ENCODE results near the gene ARHGAP24. TPM values are rescaled to one million over a fixed set of nuclear protein-coding genes. Genes with fewer than 3 reads are reported as not detected.

Gene ARHGAP24
- total and polyA plus RNA-seq, 10 of the 15 experiments (the other 5 are each of a cell fraction or from before 2014, with no cell fraction given) = 0.10 to 4.2 (median 0.52) TPM

- H3K79me2 ChIP-seq (ENCODE audit: control insufficient read depth, insufficient read depth, low read length) = no peaks in the 10 kb centered on the region
- intact Hi-C loops (cut with micrococcal nuclease; ENCODE audit: unreplicated experiment) = no loop called here
- no peaks in the 10 kb centered on the region for H3K27me3 ChIP-seq (replicated peaks in 1 of 2; ENCODE audit: control insufficient read depth in 2 of 2, insufficient read depth in 2 of 2, low read length in 1 of 2)
- SMC1A ChIA-PET (ENCODE audit: uncharacterized antibody, unreplicated experiment) = no interaction called here
- H3K36me3 ChIP-seq (ENCODE audit: control insufficient read depth in 2 of 2, insufficient read depth in 2 of 2, low read length in 1 of 2) = no peaks in the 10 kb centered on the region
- in situ Hi-C loops (cut with MboI) = no loop called here
- H3K9ac ChIP-seq (ENCODE audit: control insufficient read depth, insufficient read depth, low read length) = no peak overlapping the region
- no peaks in the 10 kb centered on the region for H3K9me3 ChIP-seq (replicated peaks; ENCODE audit: control insufficient read depth, insufficient read depth, low read length)
- H4K20me1 ChIP-seq (ENCODE audit: control insufficient read depth, insufficient read depth) = no peaks in the 10 kb centered on the region
- ATAC-seq = no peak
- no peak for FAIRE-seq
- CTCF ChIA-PET = no interaction called here
- RAD21 ChIA-PET (ENCODE audit: unreplicated experiment) = no interaction called here
- POLR2A ChIA-PET = interaction anchor here (0.6 kb wide), 1 partner anchor 23 kb away, joined by 3 read pairs; no protein-coding TSS in a partner anchor
- no peak overlapping the region for H3K4me3 ChIP-seq
- no TSS peak for BruUV-seq (replicated peaks)
- TF ChIP-seq ZBED1 (IDR thresholded peaks at IDR 0.05; ENCODE audit: borderline replicate concordance) (no peak), CHD2 (IDR thresholded peaks at IDR 0.05; ENCODE audit: borderline replicate concordance, low read depth, low read length) (no peak), MTA3 (IDR thresholded peaks at IDR 0.05; ENCODE audit: borderline replicate concordance, low read length) (no peak), ATF7 (IDR thresholded peaks at IDR 0.05; ENCODE audit: low read depth) (no peak)
- H3K4me1 ChIP-seq (ENCODE audit: control insufficient read depth, insufficient read depth, low read length) = no peaks in the 10 kb centered on the region
- no peak overlapping the region for H2AFZ ChIP-seq (ENCODE audit: control insufficient read depth, low read depth, low read length)
- H3K27ac ChIP-seq (ENCODE audit: control insufficient read depth, insufficient read depth) = no peak overlapping the region
- no peak overlapping the region for H3K4me2 ChIP-seq (ENCODE audit: control insufficient read depth, insufficient read depth)
- WGBS (ENCODE audit: insufficient coverage, insufficient replicate concordance, low lambda C conversion rate, missing lambda C conversion rate) = 64% methylated on average over 6 of the region's 6 CpGs
- DNase-seq (ENCODE audit: low read depth, low spot score) = no peak
Observed at GRCh38 chr4:85834934-85835333, 360.0 kb downstream of the ARHGAP24 start.

GRCh38 chr4:85836588-85837438, 361.9 kb downstream of the ARHGAP24 start:
- Histone ChIP-seq H3K4me1 (ENCODE audit: control insufficient read depth, insufficient read depth, low read length) (no peaks in the 10 kb centered on the region), H3K4me3 (no peak overlapping the region), H2AFZ (ENCODE audit: control insufficient read depth, low read depth, low read length) (no peak overlapping the region), H3K36me3 (ENCODE audit: control insufficient read depth in 2 of 2, insufficient read depth in 2 of 2, low read length in 1 of 2) (no peaks in the 10 kb centered on the region), H3K4me2 (ENCODE audit: control insufficient read depth, insufficient read depth) (no peak overlapping the region), H3K9ac (ENCODE audit: control insufficient read depth, insufficient read depth, low read length) (no peak overlapping the region), H3K27me3 (replicated peaks in 1 of 2; ENCODE audit: control insufficient read depth in 2 of 2, insufficient read depth in 2 of 2, low read length in 1 of 2) (no peaks in the 10 kb centered on the region), H3K27ac (ENCODE audit: control insufficient read depth, insufficient read depth) (no peak overlapping the region), H4K20me1 (ENCODE audit: control insufficient read depth, insufficient read depth) (no peaks in the 10 kb centered on the region), H3K79me2 (ENCODE audit: control insufficient read depth, insufficient read depth, low read length) (no peaks in the 10 kb centered on the region), H3K9me3 (replicated peaks; ENCODE audit: control insufficient read depth, insufficient read depth, low read length) (no peaks in the 10 kb centered on the region)
- WGBS (ENCODE audit: insufficient coverage, insufficient replicate concordance, low lambda C conversion rate, missing lambda C conversion rate) = 47% methylated on average over 3 of the region's 3 CpGs
- SMC1A ChIA-PET (ENCODE audit: uncharacterized antibody, unreplicated experiment) = interaction anchor here (1.7 kb wide), 1 partner anchor 12 kb away, joined by 3 read pairs; no protein-coding TSS in a partner anchor
- FAIRE-seq (no peak), DNase-seq (ENCODE audit: low read depth, low spot score) (no peak), ATAC-seq (no peak)
- BruUV-seq (replicated peaks) = no TSS peak
- CTCF ChIA-PET = no interaction called here
- in situ Hi-C loops (cut with MboI) = no loop called here
- intact Hi-C loops (cut with micrococcal nuclease; ENCODE audit: unreplicated experiment) = no loop called here
- RAD21 ChIA-PET (ENCODE audit: unreplicated experiment) = no interaction called here
- POLR2A ChIA-PET = no interaction called here
- TF ChIP-seq IRF4 (IDR thresholded peaks at IDR 0.05; ENCODE audit: low read depth, low read length) (no peak), STAT1 (conservative IDR thresholded peaks at IDR 0.05) (no peak), KAT2A (conservative IDR thresholded peaks at IDR 0.05; ENCODE audit: control insufficient read depth, low read depth, low read length) (no peak), IKZF1 (conservative IDR thresholded peaks at IDR 0.05) (no peak), SIN3A (IDR thresholded peaks at IDR 0.05; ENCODE audit: low read depth, low read length) (no peak), CEBPZ (IDR thresholded peaks at IDR 0.05; ENCODE audit: low read depth, low read length) (no peak), NKRF (conservative IDR thresholded peaks at IDR 0.05) (no peak)
